Neutrophil (primary cell): ENCODE measurements around the gene S100PBP.
"Not testable (repeated sequence)": the region's sequence is repeated elsewhere in the genome, so short reads cannot be mapped to it uniquely, and the experiment has no call there.

ENCODE experiments used
- H3K27ac ChIP-seq: fragments of 200-600 bp; sonication (generic); 2 replicates; pipeline ENCODE4 v1.5.1; 2016; ENCODE audit warnings: mild to moderate bottlenecking, moderate library complexity
- H3K27me3 ChIP-seq: fragments of 200-600 bp; sonication (generic); 2 replicates; pipeline ENCODE4 v1.6.0; 2016; ENCODE audit warnings: mild to moderate bottlenecking
- H3K36me3 ChIP-seq: fragments of 200-600 bp; sonication (generic); 2 replicates; pipeline ENCODE4 v1.5.1; 2017
- H3K4me1 ChIP-seq, 2 experiments: fragments of 200-600 bp in 1 of 2; sonication (generic) in 1 of 2; 1 replicate in 1 of 2; 2 replicates in 1 of 2; pipeline versions ENCODE4 v1.5.1 to v1.6.1; 2013 to 2016; ENCODE audit warnings: low read depth in 1 of 2, low read length in 1 of 2, mild to moderate bottlenecking in 1 of 2, moderate library complexity in 1 of 2; ENCODE audit not compliant: control insufficient read depth in 1 of 2, insufficient read depth in 1 of 2
- H3K4me3 ChIP-seq, 2 experiments: fragments of 200-600 bp in 1 of 2; sonication (generic) in 1 of 2; 1 replicate in 1 of 2; 2 replicates in 1 of 2; pipeline ENCODE4 v1.5.1; 2013 to 2016; ENCODE audit warnings: low read depth in 1 of 2, low read length in 1 of 2, mild to moderate bottlenecking in 1 of 2, moderate library complexity in 1 of 2
- H3K9me3 ChIP-seq: fragments of 200-600 bp; sonication (generic); 2 replicates; pipeline ENCODE4 v1.5.1; 2016
- CTCF ChIP-seq: fragments of 200-600 bp; sonication (generic); IDR thresholded peaks from 2 replicates; pipeline ENCODE4 v1.5.1; 2016; ENCODE audit warnings: antibody characterized with exemption

The S100PBP gene

GRCh38 chr1:32797456-32797855, 20.0 kb upstream of the S100PBP start:
- Histone ChIP-seq H3K27ac (no peak overlapping the region), H3K9me3 (no peaks in the 10 kb centered on the region), H3K36me3 (peaks cover 25% of the 10 kb centered on the region), H3K4me1 (no peaks in the 10 kb centered on the region), H3K4me3 (no peak overlapping the region), H3K27me3 (no peaks in the 10 kb centered on the region)
- no peak for TF ChIP-seq CTCF

GRCh38 chr1:32798191-32798590, 19.3 kb upstream of the S100PBP start:
- H3K4me1 ChIP-seq = no peaks in the 10 kb centered on the region
- peaks cover 25% of the 10 kb centered on the region for H3K36me3 ChIP-seq
- no peak overlapping the region for H3K4me3 ChIP-seq
- no peak for TF ChIP-seq CTCF
- H3K27ac ChIP-seq = no peak overlapping the region
- H3K9me3 ChIP-seq = no peaks in the 10 kb centered on the region
- H3K27me3 ChIP-seq = no peaks in the 10 kb centered on the region

- H3K36me3 ChIP-seq = peaks cover 25% of the 10 kb centered on the region
- H3K27me3 ChIP-seq = no peaks in the 10 kb centered on the region
- no peaks in the 10 kb centered on the region for H3K4me1 ChIP-seq
- TF ChIP-seq CTCF = no peak
- H3K4me3 ChIP-seq = no peak overlapping the region
- H3K27ac ChIP-seq = no peak overlapping the region
- no peaks in the 10 kb centered on the region for H3K9me3 ChIP-seq
Measured at GRCh38 chr1:32798679-32799416, 18.6 kb upstream of the S100PBP start.

GRCh38 chr1:32801096-32801715, 16.2 kb upstream of the S100PBP start:
- no peak for TF ChIP-seq CTCF
- H3K36me3 ChIP-seq = peaks cover 40% of the 10 kb centered on the region
- H3K9me3 ChIP-seq = no peaks in the 10 kb centered on the region
- H3K27ac ChIP-seq = no peak overlapping the region
- H3K27me3 ChIP-seq = no peaks in the 10 kb centered on the region
- no peaks in the 10 kb centered on the region for H3K4me1 ChIP-seq
- H3K4me3 ChIP-seq = no peak overlapping the region

GRCh38 chr1:32804460-32804859, 13.0 kb upstream of the S100PBP start:
- not testable (repeated sequence) for H3K27me3 ChIP-seq, H3K27ac ChIP-seq, H3K4me3 ChIP-seq, H3K4me1 ChIP-seq, H3K9me3 ChIP-seq
- peaks cover 34% of the 10 kb centered on the region for H3K36me3 ChIP-seq

GRCh38 chr1:32806290-32806689, 11.2 kb upstream of the S100PBP start:
- Histone ChIP-seq H3K4me3 (no peak overlapping the region), H3K27me3 (no peaks in the 10 kb centered on the region), H3K36me3 (peaks cover 39% of the 10 kb centered on the region), H3K4me1 (no peaks in the 10 kb centered on the region), H3K27ac (no peak overlapping the region), H3K9me3 (no peaks in the 10 kb centered on the region)
- no peak for TF ChIP-seq CTCF
